Measurements from ENCODE around the gene CLTRN.
"Not testable (repeated sequence)": the region's sequence is repeated elsewhere in the genome, so short reads cannot be mapped to it uniquely, and the experiment has no call there.

Gene CLTRN

GRCh38 chrX:15647510-15647909 is 17.1 kb downstream of the CLTRN start:
- DNase-seq (ENCODE audit: low read depth) = not testable (repeated sequence)

GRCh38 chrX:15646543-15646942 is 18.1 kb downstream of the CLTRN start:
- DNase-seq (ENCODE audit: low read depth) = no peak

GRCh38 chrX:15646031-15646430 is 18.6 kb downstream of the CLTRN start:
- no peak for DNase-seq (ENCODE audit: low read depth)

- no peak for DNase-seq (ENCODE audit: low read depth)
Observed at GRCh38 chrX:15645266-15645665, 19.3 kb downstream of the CLTRN start.

GRCh38 chrX:15644560-15644872 is 20.1 kb downstream of the CLTRN start:
- no peak for DNase-seq (ENCODE audit: low read depth)

GRCh38 chrX:15643786-15644559 is 20.6 kb downstream of the CLTRN start:
- DNase-seq (ENCODE audit: low read depth) = no peak

GRCh38 chrX:15631637-15632036 is 33.0 kb downstream of the CLTRN start:
- no peak for DNase-seq (ENCODE audit: low read depth)

GRCh38 chrX:15623054-15623453 is 41.6 kb downstream of the CLTRN start:
- no peak for DNase-seq (ENCODE audit: low read depth)

GRCh38 chrX:15619053-15619755 is 45.4 kb downstream of the CLTRN start:
- DNase-seq (ENCODE audit: low read depth) = no peak

- no peak for DNase-seq (ENCODE audit: low read depth)
Observed at GRCh38 chrX:15617111-15617510, 47.5 kb downstream of the CLTRN start.

- DNase-seq (ENCODE audit: low read depth) = no peak
Observed at GRCh38 chrX:15616531-15616930, 48.1 kb downstream of the CLTRN start.

GRCh38 chrX:15607067-15607466 is 57.5 kb downstream of the CLTRN start:
- DNase-seq (ENCODE audit: low read depth) = no peak

- no peak for DNase-seq (ENCODE audit: low read depth)
Observed at GRCh38 chrX:15606136-15606535, 58.5 kb downstream of the CLTRN start.

- DNase-seq (ENCODE audit: low read depth) = no peak
Observed at GRCh38 chrX:15605226-15605625, 59.4 kb downstream of the CLTRN start.

GRCh38 chrX:15602761-15603160 is 61.8 kb downstream of the CLTRN start:
- no peak for DNase-seq (ENCODE audit: low read depth)

- no peak for DNase-seq (ENCODE audit: low read depth)
Observed at GRCh38 chrX:15601932-15602331, 62.7 kb downstream of the CLTRN start.

- no peak for DNase-seq (ENCODE audit: low read depth)
Observed at GRCh38 chrX:15600745-15601144, 63.9 kb downstream of the CLTRN start, which contains the start of gene ACE2. ACE2 (minus strand) TSS chrX:15600960; CDS start chrX:15600911, 49 bp downstream.

GRCh38 chrX:15600049-15600448 is 64.6 kb downstream of the CLTRN start:
- no peak for DNase-seq (ENCODE audit: low read depth)

GRCh38 chrX:15599461-15599860 is 65.1 kb downstream of the CLTRN start:
- no peak for DNase-seq (ENCODE audit: low read depth)

- no peak for DNase-seq (ENCODE audit: low read depth)
Observed at GRCh38 chrX:15598026-15598425, 66.6 kb downstream of the CLTRN start.

- DNase-seq (ENCODE audit: low read depth) = no peak
Observed at GRCh38 chrX:15594371-15594770, 70.2 kb downstream of the CLTRN start.

GRCh38 chrX:15579778-15580747 is 84.5 kb downstream of the CLTRN start:
- DNase-seq (ENCODE audit: low read depth) = no peak

Measured in non-pigmented ciliary epithelial cell (primary cell).